Activated CD8-positive, alpha-beta T cell treated with anti-CD3 and anti-CD28 coated beads for 36 hours (primary cell): ENCODE results near the gene LRRK1. TPM values are rescaled to one million over a fixed set of nuclear protein-coding genes. Genes with fewer than 3 reads are reported as not detected.

Source experiments
- ATAC-seq: fragments of 200-7000 bp; cut with Tn5 transposase; one replicate; pipeline ENCODE4 v1.10.0; 2021; ENCODE audit warnings: mild to moderate bottlenecking, moderate library complexity
- CTCF ChIA-PET: fragments of 350-600 bp; sonication (Branson Sonifier 250); formaldehyde crosslinking; loops from one replicate; lab custom pipeline; 2021; ENCODE audit warnings: antibody characterized with exemption; lab: Charles Lee
- POLR2A ChIA-PET: fragments of 350-600 bp; sonication (Branson Sonifier 250); formaldehyde crosslinking; loops from one replicate; lab custom pipeline; 2021; ENCODE audit warnings: antibody characterized with exemption; lab: Charles Lee
- DNase-seq: peaks from one replicate; pipeline ENCODE4 v3.0.0-alpha.2; 2020
- H3K27ac Mint-ChIP-seq: one replicate; pipeline ENCODE4 v1.8.0; 2021; ENCODE audit warnings: mild to moderate bottlenecking, mixed read lengths
- H3K27me3 Mint-ChIP-seq: one replicate; pipeline ENCODE4 v1.8.0; 2021; ENCODE audit warnings: mixed read lengths
- H3K36me3 Mint-ChIP-seq: one replicate; pipeline ENCODE4 v1.8.0; 2021; ENCODE audit warnings: low read depth, mixed read lengths
- H3K4me1 Mint-ChIP-seq: one replicate; pipeline ENCODE4 v1.8.0; 2021; ENCODE audit warnings: low read depth, mixed read lengths
- H3K4me3 Mint-ChIP-seq: one replicate; pipeline ENCODE4 v1.8.0; 2021; ENCODE audit warnings: mild to moderate bottlenecking, moderate library complexity, mixed read lengths
- H3K9me3 Mint-ChIP-seq: one replicate; pipeline ENCODE4 v1.8.0; 2021; ENCODE audit warnings: mixed read lengths
- CTCF ChIP-seq: fragments of 200-600 bp; IDR thresholded peaks from one replicate; pipeline ENCODE4 v1.8.0; 2022; ENCODE audit warnings: antibody characterized with exemption, mild to moderate bottlenecking
- intact Hi-C: fragments of 100-400 bp; cut with micrococcal nuclease; formaldehyde crosslinking; loops from one replicate; pipeline ENCODE4 v1.10.0; 2022
- total RNA-seq, 2 experiments: library from RNA; stranded (reverse); gene quantifications; one replicate each; pipeline ENCODE4 v1.2.3, GENCODE V29; 2021

Gene LRRK1
- total RNA-seq, 2 experiments from 2014 or later, result 0.50 to 0.83 TPM

- DNase-seq, result no peak
- Mint-ChIP-seq H3K4me1 (no peaks in the 10 kb centered on the region), H3K27me3 (no peaks in the 10 kb centered on the region), H3K9me3 (no peaks in the 10 kb centered on the region), H3K4me3 (no peak overlapping the region), H3K27ac (no peak overlapping the region), H3K36me3 (no peaks in the 10 kb centered on the region)
- intact Hi-C loops, result no loop called here
- CTCF ChIA-PET, result interaction anchor here (0.8 to 4.3 kb wide), 3 partner anchors 15 to 105 kb away, joined by 3 to 24 read pairs (median 21); no protein-coding TSS in a partner anchor
- TF ChIP-seq CTCF, result no peak
- no peak for ATAC-seq
- POLR2A ChIA-PET, result no interaction called here
These were observed 16.6 kb upstream of the LRRK1 start for GRCh38 chr15:100902436-100903167.

GRCh38 chr15:100903168-100903554 is 16.0 kb upstream of the LRRK1 start:
- no peak for TF ChIP-seq CTCF
- Mint-ChIP-seq H3K4me3 (no peak overlapping the region), H3K4me1 (no peaks in the 10 kb centered on the region), H3K27ac (no peak overlapping the region), H3K27me3 (no peaks in the 10 kb centered on the region), H3K9me3 (no peaks in the 10 kb centered on the region), H3K36me3 (no peaks in the 10 kb centered on the region)
- CTCF ChIA-PET, result interaction anchor here (0.8 to 4.3 kb wide), 3 partner anchors 15 to 104 kb away, joined by 3 to 24 read pairs (median 21); no protein-coding TSS in a partner anchor
- POLR2A ChIA-PET, result no interaction called here
- ATAC-seq, result no peak
- DNase-seq, result no peak
- intact Hi-C loops, result no loop called here

DNA sequence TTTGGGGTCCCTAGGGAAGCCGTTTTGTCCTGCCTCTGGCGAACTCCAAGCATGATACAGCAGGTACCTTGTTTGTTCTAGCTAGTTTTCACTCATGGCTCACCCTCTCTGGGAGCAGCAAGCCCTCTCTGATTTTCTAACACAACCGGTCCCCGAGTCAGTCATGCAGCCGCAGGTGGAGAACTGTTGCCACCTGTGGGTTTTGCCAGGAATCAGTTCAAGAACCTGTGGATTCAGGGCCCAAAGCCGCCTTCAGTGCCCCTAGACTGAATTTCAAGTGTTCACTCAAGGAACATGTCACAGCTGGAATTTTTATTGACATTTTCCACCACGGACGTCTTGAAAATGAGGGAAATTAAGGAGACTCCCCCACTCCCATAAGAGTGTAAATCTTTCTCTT is 13.3 kb upstream of the LRRK1 start:
- Mint-ChIP-seq H3K27me3 (no peaks in the 10 kb centered on the region), H3K4me1 (no peaks in the 10 kb centered on the region), H3K36me3 (no peaks in the 10 kb centered on the region), H3K27ac (no peak overlapping the region), H3K9me3 (no peaks in the 10 kb centered on the region), H3K4me3 (no peak overlapping the region)
- POLR2A ChIA-PET, result interaction anchor here (1.3 kb wide), 1 partner anchor 11 kb away, joined by 3 read pairs; no protein-coding TSS in a partner anchor
- TF ChIP-seq CTCF, result no peak
- ATAC-seq, result no peak
- intact Hi-C loops, result no loop called here
- CTCF ChIA-PET, result interaction anchor here (1.0 to 4.3 kb wide), 3 partner anchors 12 to 102 kb away, joined by 3 to 24 read pairs (median 21); no protein-coding TSS in a partner anchor
- no peak for DNase-seq

DNA sequence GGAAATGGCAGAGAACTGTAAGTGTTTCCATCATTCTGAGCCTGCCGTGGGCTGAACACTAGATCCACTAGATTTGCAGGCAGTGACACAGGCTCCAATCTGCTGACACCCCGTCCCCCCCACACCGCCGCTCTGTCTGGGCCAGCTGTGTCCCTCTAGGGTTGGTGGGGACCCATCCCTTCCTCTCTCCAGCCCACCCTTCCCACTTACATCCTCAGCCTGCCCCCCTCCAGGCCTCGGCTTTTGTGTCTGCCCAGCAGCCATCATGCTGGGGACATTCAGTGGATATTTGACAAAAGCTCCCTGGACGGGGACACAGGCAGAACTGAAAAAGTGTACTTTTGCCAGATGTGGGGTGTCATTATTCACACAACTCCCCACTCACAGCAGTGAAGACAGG is 10.7 kb upstream of the LRRK1 start:
- no peaks in the 10 kb centered on the region for H3K36me3 Mint-ChIP-seq
- H3K4me3 Mint-ChIP-seq, result no peak overlapping the region
- CTCF ChIA-PET, result interaction anchor here (1.0 to 1.4 kb wide), 2 partner anchors 98 to 100 kb away, joined by 4 read pairs; no protein-coding TSS in a partner anchor
- no peak for DNase-seq
- no peak overlapping the region for H3K27ac Mint-ChIP-seq
- H3K27me3 Mint-ChIP-seq, result peaks cover 6% of the 10 kb centered on the region
- ATAC-seq, result no peak
- intact Hi-C loops, result no loop called here
- TF ChIP-seq CTCF, result no peak
- H3K9me3 Mint-ChIP-seq, result no peaks in the 10 kb centered on the region
- POLR2A ChIA-PET, result no interaction called here
- H3K4me1 Mint-ChIP-seq, result no peaks in the 10 kb centered on the region

DNA sequence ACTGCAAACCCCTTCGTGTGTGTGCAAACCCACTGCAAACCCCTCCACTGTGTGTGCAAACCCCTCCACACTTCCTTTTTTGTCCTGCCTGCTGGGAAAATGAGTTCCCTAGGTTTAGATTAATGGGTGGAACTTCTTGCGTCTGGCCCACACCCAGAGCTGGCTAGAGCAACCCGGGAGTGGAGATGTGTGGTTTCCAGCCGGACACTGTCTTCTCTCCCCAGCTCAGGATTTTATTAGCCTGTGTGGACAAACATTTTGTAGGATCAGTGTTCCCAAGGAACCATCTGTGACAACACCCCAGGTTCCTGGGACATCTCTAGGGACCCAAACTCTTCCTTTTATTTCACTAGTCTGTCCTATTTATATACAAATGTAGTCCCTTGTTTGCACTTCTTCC is 9.6 kb upstream of the LRRK1 start:
- DNase-seq (no peak), ATAC-seq (no peak)
- no peak for TF ChIP-seq CTCF
- intact Hi-C loops, result no loop called here
- no peak overlapping the region for H3K27ac Mint-ChIP-seq
- peaks cover 14% of the 10 kb centered on the region for H3K27me3 Mint-ChIP-seq
- ChIA-PET CTCF (no interaction called here), POLR2A (no interaction called here)
- H3K4me1 Mint-ChIP-seq, result no peaks in the 10 kb centered on the region
- H3K4me3 Mint-ChIP-seq, result no peak overlapping the region
- H3K36me3 Mint-ChIP-seq, result no peaks in the 10 kb centered on the region
- no peaks in the 10 kb centered on the region for H3K9me3 Mint-ChIP-seq
